Astrocyte of the cerebellum (primary cell): ENCODE measurements around the gene TRAPPC14.
A peak's percentile ranks its signal among the peaks of the same experiment; 100 is the strongest.

Experiments used
- DNase-seq: peaks from one replicate; pipeline ENCODE4 v3.0.0-alpha.2; 2011; ENCODE audit warnings: low read depth
- H3K4me3 ChIP-seq: 2 replicates; pipeline ENCODE4 v1.5.1; 2011; ENCODE audit warnings: mild to moderate bottlenecking, low read depth, low read length, moderate library complexity
- CTCF ChIP-seq: IDR thresholded peaks from 2 replicates; pipeline ENCODE4 v1.5.1; 2012; ENCODE audit warnings: low read length, low read depth, moderate library complexity, mild to moderate bottlenecking; ENCODE audit errors: missing control alignments
- in situ Hi-C: cut with HindIII; loops from 2 replicates; pipeline ENCODE4 v1.10.0; 2017; ENCODE audit warnings: low sequenced_read_pairs

TRAPPC14 gene

DNA sequence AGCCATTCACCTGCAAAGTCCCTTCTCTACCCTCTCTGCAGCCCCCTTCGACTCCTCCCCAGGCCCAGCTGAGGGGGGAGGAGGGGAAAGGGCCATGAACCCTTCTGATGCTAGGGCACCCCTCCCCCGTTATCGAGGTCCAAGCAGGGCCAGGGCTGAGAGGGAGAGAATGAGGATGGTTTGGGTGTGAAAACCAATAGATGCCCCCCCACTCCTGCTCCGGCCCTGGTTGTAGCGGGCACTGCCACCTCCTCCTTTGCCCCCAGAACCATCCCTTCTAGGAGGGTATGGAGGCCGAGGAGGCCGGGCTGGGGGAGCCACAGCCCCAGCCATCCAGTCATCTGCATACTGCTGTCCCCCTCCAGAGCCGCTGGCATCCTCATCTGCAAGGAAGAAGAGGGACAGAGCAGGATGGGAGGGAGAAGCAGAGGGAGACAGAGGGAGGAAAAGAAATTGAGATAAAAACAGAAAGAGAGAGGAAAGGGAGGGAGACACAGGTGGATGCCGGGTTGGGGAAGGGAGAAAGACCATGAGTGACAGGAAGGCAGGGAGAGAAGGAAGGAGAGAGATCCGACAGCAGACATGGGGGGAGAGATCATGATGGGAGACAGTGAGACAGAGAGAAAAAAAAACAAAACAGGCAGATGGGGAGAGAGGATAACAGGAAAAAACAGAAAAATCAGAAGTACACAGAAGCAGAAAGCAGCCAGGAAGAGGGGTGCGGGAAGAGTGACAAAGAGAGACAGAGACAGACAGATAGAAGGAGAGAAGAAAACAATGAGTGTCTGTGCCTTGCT, 11.8 kb upstream of the TRAPPC14 start:
- H3K4me3 ChIP-seq, result no peak overlapping the region
- DNase-seq, result no peak
- no peak for TF ChIP-seq CTCF
- in situ Hi-C loops, result no loop called here

- H3K4me3 ChIP-seq, result no peak overlapping the region
- no peak for DNase-seq
- TF ChIP-seq CTCF, result no peak
- in situ Hi-C loops, result no loop called here
Observed at GRCh38 chr7:100169147-100169850, 10.8 kb upstream of the TRAPPC14 start.

- in situ Hi-C loops, result no loop called here
- DNase-seq, result no peak
- peak overlapping the region; percentile 34 for H3K4me3 ChIP-seq
- no peak for TF ChIP-seq CTCF
Observed at GRCh38 chr7:100167912-100168323, 9.4 kb upstream of the TRAPPC14 start.

- DNase-seq, result no peak
- peak overlapping the region; percentile 34 for H3K4me3 ChIP-seq
Observed at GRCh38 chr7:100166970-100167911, 8.7 kb upstream of the TRAPPC14 start.

GRCh38 chr7:100166317-100166940, 7.9 kb upstream of the TRAPPC14 start:
- no peak for TF ChIP-seq CTCF
- no peak overlapping the region for H3K4me3 ChIP-seq
- in situ Hi-C loops, result no loop called here
- no peak for DNase-seq

More at GRCh38 chr7:100166970-100167911, 8.7 kb upstream of the TRAPPC14 start:
- no peak for TF ChIP-seq CTCF
- in situ Hi-C loops, result no loop called here

DNA sequence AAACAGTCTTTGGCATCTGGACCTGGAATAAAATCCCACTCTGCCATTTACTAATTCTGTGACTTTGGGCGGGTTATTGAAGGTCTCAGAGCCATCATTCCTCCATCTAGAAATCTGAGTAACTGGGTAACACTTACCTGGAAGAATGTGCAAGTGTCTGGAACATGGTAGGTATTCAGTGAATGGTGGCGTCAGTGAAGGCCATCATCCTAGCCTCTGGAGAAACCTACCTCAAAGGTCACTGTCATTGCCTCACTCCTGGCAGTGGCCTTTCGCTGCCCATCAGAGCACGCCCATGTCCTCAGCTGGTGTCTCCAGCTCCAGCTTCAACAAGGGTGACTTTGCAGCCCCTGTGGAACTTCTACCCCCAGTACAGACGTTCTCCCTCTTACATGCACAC, 5.3 kb upstream of the TRAPPC14 start:
- in situ Hi-C loops, result no loop called here
- TF ChIP-seq CTCF, result no peak
- no peak overlapping the region for H3K4me3 ChIP-seq
- no peak for DNase-seq
